ENCODE data around the gene ARIH2.

DNA sequence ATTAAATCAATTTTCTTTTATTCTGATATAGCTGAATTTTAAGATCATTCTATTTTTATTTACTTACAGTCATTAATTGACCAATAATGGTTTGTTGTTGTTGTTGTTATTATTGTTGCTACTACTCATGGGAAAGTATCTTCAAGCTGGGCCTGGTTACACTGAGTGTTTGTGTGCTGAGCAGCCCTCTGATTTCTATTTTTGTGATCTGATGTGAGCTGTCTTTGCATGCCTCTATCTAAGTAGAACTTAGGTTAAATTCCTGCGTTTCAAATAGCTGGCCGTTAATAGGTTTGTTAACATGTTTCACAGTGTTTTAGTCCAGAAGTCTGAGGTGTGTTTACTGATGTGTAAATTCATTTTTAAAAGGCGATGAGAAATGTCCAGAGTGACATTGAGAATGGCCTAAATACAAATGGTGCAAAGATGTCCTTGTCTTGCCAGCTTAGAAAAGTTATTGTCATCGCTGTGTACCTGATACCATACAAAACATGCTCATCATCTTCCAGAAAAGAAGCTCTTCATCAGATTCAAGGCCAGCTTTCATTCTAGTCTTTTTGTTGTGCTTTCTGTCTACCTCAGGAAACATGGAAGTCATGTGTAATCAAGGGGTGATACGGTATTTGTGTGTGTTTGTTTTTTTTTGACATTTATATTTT is 15.8 kb downstream of the ARIH2 start:
- TF ChIP-seq, protein P1, sequence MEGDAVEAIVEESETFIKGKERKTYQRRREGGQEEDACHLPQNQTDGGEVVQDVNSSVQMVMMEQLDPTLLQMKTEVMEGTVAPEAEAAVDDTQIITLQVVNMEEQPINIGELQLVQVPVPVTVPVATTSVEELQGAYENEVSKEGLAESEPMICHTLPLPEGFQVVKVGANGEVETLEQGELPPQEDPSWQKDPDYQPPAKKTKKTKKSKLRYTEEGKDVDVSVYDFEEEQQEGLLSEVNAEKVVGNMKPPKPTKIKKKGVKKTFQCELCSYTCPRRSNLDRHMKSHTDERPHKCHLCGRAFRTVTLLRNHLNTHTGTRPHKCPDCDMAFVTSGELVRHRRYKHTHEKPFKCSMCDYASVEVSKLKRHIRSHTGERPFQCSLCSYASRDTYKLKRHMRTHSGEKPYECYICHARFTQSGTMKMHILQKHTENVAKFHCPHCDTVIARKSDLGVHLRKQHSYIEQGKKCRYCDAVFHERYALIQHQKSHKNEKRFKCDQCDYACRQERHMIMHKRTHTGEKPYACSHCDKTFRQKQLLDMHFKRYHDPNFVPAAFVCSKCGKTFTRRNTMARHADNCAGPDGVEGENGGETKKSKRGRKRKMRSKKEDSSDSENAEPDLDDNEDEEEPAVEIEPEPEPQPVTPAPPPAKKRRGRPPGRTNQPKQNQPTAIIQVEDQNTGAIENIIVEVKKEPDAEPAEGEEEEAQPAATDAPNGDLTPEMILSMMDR (IDR thresholded peaks at IDR 0.05) = no peak
- TF ChIP-seq POLR2AphosphoS5 (IDR thresholded peaks at IDR 0.05) (no peak), POLR2A (IDR thresholded peaks at IDR 0.05) (no peak), EP300 (IDR thresholded peaks at IDR 0.05) (no peak)
